ENCODE results near the gene KRTAP27-1.

GRCh38 chr21:30326390-30326789 is 11.1 kb downstream of the KRTAP27-1 start:
- TF ChIP-seq ATF3 (CRISPR knock-in tag; conservative IDR thresholded peaks at IDR 0.05) = no peak
- no peak for TF ChIP-seq CTCF (IDR thresholded peaks at IDR 0.05)
- TF ChIP-seq RORB (CRISPR knock-in tag; IDR thresholded peaks at IDR 0.05) = no peak
- no peak for TF ChIP-seq FOXJ3 (CRISPR knock-in tag; IDR thresholded peaks at IDR 0.05; ENCODE audit: borderline replicate concordance)
- TF ChIP-seq USF2 (CRISPR knock-in tag; IDR thresholded peaks at IDR 0.05) = no peak
- TF ChIP-seq JUN (CRISPR knock-in tag; IDR thresholded peaks at IDR 0.05) = no peak

Measured in WTC11 (cell line).